Liver (tissue), 3 donors: ENCODE data around the gene ZNF24.

Source experiments
- GABPA ChIP-seq, 2 donors: IDR thresholded peaks in 1 of 2; conservative IDR thresholded peaks in 1 of 2; 2 replicates each; pipeline ENCODE4 v1.6.1; 2016; ENCODE audit warnings: antibody characterized with exemption in 2 of 2, mild to moderate bottlenecking in 1 of 2, moderate library complexity in 1 of 2
- RAD21 ChIP-seq, 2 donors: IDR thresholded peaks; 2 replicates each; pipeline ENCODE4 v1.6.1; 2016; ENCODE audit warnings: antibody characterized with exemption in 2 of 2, mild to moderate bottlenecking in 2 of 2
- SP1 ChIP-seq: IDR thresholded peaks from 2 replicates; pipeline ENCODE4 v1.6.1; 2018; ENCODE audit warnings: antibody characterized with exemption, mild to moderate bottlenecking
- ZBTB33 ChIP-seq: IDR thresholded peaks from 2 replicates; pipeline ENCODE4 v1.6.1; 2016; ENCODE audit warnings: antibody characterized with exemption
- TF ChIP-seq, protein P1 (sequence below): fragments of 150-350 bp; IDR thresholded peaks from 2 replicates; pipeline ENCODE4 v1.5.1; 2017; ENCODE audit warnings: improper control_type of control experiment, low read depth, low read length; ENCODE audit not compliant: missing input control
- TF ChIP-seq, protein P2 (sequence below): IDR thresholded peaks from 2 replicates; pipeline ENCODE4 v1.6.1; 2016; ENCODE audit warnings: antibody characterized with exemption
- donor health status: healthy.
- donor health status: healthy.

- TF ChIP-seq RAD21 (IDR thresholded peaks at IDR 0.05) (no peak), SP1 (no peak), ZBTB33 (no peak), GABPA (IDR thresholded peaks at IDR 0.05 in 1 of 2, conservative IDR thresholded peaks at IDR 0.05 in 1 of 2) (no peak)
- TF ChIP-seq, protein P1, sequence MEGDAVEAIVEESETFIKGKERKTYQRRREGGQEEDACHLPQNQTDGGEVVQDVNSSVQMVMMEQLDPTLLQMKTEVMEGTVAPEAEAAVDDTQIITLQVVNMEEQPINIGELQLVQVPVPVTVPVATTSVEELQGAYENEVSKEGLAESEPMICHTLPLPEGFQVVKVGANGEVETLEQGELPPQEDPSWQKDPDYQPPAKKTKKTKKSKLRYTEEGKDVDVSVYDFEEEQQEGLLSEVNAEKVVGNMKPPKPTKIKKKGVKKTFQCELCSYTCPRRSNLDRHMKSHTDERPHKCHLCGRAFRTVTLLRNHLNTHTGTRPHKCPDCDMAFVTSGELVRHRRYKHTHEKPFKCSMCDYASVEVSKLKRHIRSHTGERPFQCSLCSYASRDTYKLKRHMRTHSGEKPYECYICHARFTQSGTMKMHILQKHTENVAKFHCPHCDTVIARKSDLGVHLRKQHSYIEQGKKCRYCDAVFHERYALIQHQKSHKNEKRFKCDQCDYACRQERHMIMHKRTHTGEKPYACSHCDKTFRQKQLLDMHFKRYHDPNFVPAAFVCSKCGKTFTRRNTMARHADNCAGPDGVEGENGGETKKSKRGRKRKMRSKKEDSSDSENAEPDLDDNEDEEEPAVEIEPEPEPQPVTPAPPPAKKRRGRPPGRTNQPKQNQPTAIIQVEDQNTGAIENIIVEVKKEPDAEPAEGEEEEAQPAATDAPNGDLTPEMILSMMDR: no peak
- TF ChIP-seq, protein P2, sequence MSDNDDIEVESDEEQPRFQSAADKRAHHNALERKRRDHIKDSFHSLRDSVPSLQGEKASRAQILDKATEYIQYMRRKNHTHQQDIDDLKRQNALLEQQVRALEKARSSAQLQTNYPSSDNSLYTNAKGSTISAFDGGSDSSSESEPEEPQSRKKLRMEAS: no peak
Measured at GRCh38 chr18:35369126-35369525, 24.9 kb upstream of the ZNF24 start.
